NCI-H446 treated with DMSO at 0.1 percent for 48 hours (cell line): ENCODE measurements around the gene ZNRF3.
"Not testable (repeated sequence)": the region's sequence is repeated elsewhere in the genome, so short reads cannot be mapped to it uniquely, and the experiment has no call there.

Source experiments
- DNase-seq: peaks from one replicate; lab custom pipeline; 2025; lab: John Stamatoyannopoulos, UW

ZNRF3 gene

GRCh38 chr22:28884747-28885350, 1.5 kb downstream of the ZNRF3 start:
- no peak for DNase-seq

- DNase-seq: no peak
Measured at GRCh38 chr22:28885939-28886338, 2.6 kb downstream of the ZNRF3 start.

- DNase-seq: not testable (repeated sequence)
Measured at GRCh38 chr22:28886679-28887078, 3.3 kb downstream of the ZNRF3 start.

- DNase-seq: no peak
Measured at GRCh38 chr22:28887725-28888459, 4.5 kb downstream of the ZNRF3 start.

GRCh38 chr22:28889478-28890024, 6.2 kb downstream of the ZNRF3 start:
- DNase-seq: no peak

GRCh38 chr22:28891156-28891733, 7.9 kb downstream of the ZNRF3 start:
- DNase-seq: no peak

GRCh38 chr22:28892175-28892731, 8.9 kb downstream of the ZNRF3 start:
- no peak for DNase-seq

- no peak for DNase-seq
Measured at GRCh38 chr22:28893810-28894209, 10.4 kb downstream of the ZNRF3 start.

- peak; percentile 52 for DNase-seq
Measured at GRCh38 chr22:28894334-28894733, 11.0 kb downstream of the ZNRF3 start.

GRCh38 chr22:28894807-28895206, 11.4 kb downstream of the ZNRF3 start:
- DNase-seq: no peak

- DNase-seq: no peak
Measured at GRCh38 chr22:28896611-28897010, 13.2 kb downstream of the ZNRF3 start.

GRCh38 chr22:28898233-28898629, 14.9 kb downstream of the ZNRF3 start:
- no peak for DNase-seq

GRCh38 chr22:28899199-28899853, 16.0 kb downstream of the ZNRF3 start:
- no peak for DNase-seq

- no peak for DNase-seq
Measured at GRCh38 chr22:28900379-28900925, 17.1 kb downstream of the ZNRF3 start.

GRCh38 chr22:28902490-28902889, 19.1 kb downstream of the ZNRF3 start:
- no peak for DNase-seq

- no peak for DNase-seq
Measured at GRCh38 chr22:28903080-28903479, 19.7 kb downstream of the ZNRF3 start.

- no peak for DNase-seq
Measured at GRCh38 chr22:28903729-28904128, 20.4 kb downstream of the ZNRF3 start.

- no peak for DNase-seq
Measured at GRCh38 chr22:28904211-28904896, 21.0 kb downstream of the ZNRF3 start.

GRCh38 chr22:28905256-28905832, 22.0 kb downstream of the ZNRF3 start:
- DNase-seq: no peak

GRCh38 chr22:28906312-28906711, 22.9 kb downstream of the ZNRF3 start:
- DNase-seq: no peak
